Measurements from ENCODE around the gene TAF5L. TPM values are rescaled to one million over a fixed set of nuclear protein-coding genes. Genes with fewer than 3 reads are reported as not detected.
"Not testable (repeated sequence)": the region's sequence is repeated elsewhere in the genome, so short reads cannot be mapped to it uniquely, and the experiment has no call there.

TAF5L gene
- polyA plus RNA-seq, 1 donor, result 17.5 TPM

DNA sequence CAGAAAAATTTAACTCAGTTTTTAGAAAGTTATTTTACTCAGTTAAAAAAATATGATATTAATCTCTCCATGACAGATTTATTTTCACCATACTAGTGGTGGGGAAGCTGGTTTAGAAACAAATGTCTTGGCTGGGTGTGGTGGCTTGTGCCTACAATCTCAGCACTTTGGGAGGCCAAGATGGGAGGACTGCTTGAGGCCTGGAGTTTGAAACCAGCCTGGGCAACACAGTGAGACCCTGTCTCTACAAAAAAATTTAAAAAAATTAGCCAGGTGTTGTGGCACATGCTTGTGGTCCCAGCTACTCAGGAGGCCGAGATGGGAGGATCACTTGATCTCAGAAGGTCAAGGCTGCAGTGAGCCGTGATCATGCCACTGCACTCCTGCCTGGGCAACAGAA lies 17.3 kb downstream of the TAF5L start:
- Histone ChIP-seq H3K4me1 (ENCODE audit: control insufficient read depth, insufficient read depth, low read length) (no peaks in the 10 kb centered on the region), H3K9me3 (ENCODE audit: control insufficient read depth, low read depth, low read length) (no peaks in the 10 kb centered on the region), H3K4me3 (ENCODE audit: low read length) (no peak overlapping the region), H3K27me3 (ENCODE audit: control insufficient read depth, insufficient read depth, low read length) (no peaks in the 10 kb centered on the region), H3K27ac (ENCODE audit: low read length) (no peak overlapping the region), H3K36me3 (ENCODE audit: control insufficient read depth, insufficient read depth, low read length) (peaks cover 80% of the 10 kb centered on the region)
- WGBS (ENCODE audit: insufficient coverage, low lambda C conversion rate), result no CpG with 5 or more reads among the region's 2 CpGs
- no peak for DNase-seq

DNA sequence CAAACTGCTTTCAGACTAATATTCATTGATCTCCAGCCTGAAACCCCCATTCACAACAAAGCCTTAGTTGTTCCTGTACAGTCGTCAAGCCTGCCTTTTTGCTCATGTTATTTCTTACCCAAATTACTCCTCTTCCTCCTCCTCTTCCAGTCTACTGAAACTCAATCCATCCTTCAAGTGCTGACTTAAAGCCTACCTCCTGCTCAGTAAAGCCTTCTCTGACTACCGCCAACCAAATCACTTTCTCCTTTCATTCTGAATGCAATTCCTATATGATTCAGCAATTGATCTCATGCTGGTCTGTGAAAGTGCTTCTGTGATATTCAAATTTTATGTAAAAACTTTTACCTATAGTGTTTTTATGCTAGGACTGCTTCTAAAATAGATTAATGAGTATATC lies 18.6 kb downstream of the TAF5L start:
- Histone ChIP-seq H3K9me3 (ENCODE audit: control insufficient read depth, low read depth, low read length) (no peaks in the 10 kb centered on the region), H3K27ac (ENCODE audit: low read length) (no peak overlapping the region), H3K4me3 (ENCODE audit: low read length) (no peak overlapping the region), H3K36me3 (ENCODE audit: control insufficient read depth, insufficient read depth, low read length) (peaks cover 78% of the 10 kb centered on the region), H3K4me1 (ENCODE audit: control insufficient read depth, insufficient read depth, low read length) (no peaks in the 10 kb centered on the region), H3K27me3 (ENCODE audit: control insufficient read depth, insufficient read depth, low read length) (no peaks in the 10 kb centered on the region)
- no peak for DNase-seq
- 89% methylated on average over 1 of the region's 2 CpGs for WGBS (ENCODE audit: insufficient coverage, low lambda C conversion rate)

DNA sequence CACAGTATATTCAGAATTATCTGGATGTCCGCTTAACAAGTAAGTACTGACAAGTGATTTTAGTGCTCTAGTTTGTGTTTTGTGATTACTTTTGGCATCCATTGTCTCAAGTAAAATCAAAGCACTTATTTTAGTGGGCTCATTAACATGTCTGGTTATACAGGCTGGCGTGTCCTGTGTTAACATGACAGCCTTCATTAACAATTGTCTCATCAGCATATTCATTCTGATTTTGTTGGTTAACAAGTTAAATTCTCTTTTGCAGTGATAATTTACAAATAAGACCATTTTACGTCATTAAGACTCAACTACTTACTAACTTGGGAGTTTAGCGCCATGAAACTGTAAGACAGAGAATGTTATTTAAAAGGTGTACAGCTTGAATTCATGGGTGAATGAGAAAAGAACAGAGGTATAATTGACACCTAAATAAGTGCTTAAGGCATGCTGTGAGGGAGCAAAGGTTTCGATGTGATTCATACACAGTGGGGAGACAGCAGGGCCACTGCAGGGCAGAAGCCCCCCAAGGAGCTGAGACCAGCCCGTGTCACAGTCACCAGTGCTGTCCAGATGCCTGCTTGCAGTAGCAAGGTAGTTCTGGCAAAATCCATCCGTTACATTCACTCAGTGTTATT lies 22.4 kb downstream of the TAF5L start:
- no peak overlapping the region for H3K4me3 ChIP-seq (ENCODE audit: low read length)
- no peaks in the 10 kb centered on the region for H3K27me3 ChIP-seq (ENCODE audit: control insufficient read depth, insufficient read depth, low read length)
- no peak for DNase-seq
- peaks cover 61% of the 10 kb centered on the region for H3K36me3 ChIP-seq (ENCODE audit: control insufficient read depth, insufficient read depth, low read length)
- no peak overlapping the region for H3K27ac ChIP-seq (ENCODE audit: low read length)
- no peaks in the 10 kb centered on the region for H3K4me1 ChIP-seq (ENCODE audit: control insufficient read depth, insufficient read depth, low read length)
- 83% methylated on average over 1 of the region's 7 CpGs for WGBS (ENCODE audit: insufficient coverage, low lambda C conversion rate)
- no peaks in the 10 kb centered on the region for H3K9me3 ChIP-seq (ENCODE audit: control insufficient read depth, low read depth, low read length)

DNA sequence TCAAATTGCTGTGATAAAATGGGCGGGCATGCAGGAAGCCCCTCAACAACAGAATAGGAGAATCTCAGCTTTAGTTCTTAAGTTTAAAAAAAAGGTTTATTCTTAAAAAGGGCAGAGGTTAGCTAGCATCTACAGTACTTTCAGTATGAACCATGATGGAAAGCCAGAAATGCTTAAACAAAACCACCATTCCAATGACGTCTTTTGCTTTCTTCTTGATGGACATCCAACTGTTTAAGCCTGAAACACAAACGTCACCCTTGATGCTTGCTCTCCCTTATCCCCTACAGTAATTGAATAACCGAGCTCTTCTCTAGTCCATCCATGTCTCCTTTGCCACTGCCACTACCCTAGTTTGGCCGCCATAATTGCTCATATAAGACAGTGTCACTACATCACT lies 25.7 kb downstream of the TAF5L start:
- H3K27ac ChIP-seq (ENCODE audit: low read length), result no peak overlapping the region
- peaks cover 46% of the 10 kb centered on the region for H3K36me3 ChIP-seq (ENCODE audit: control insufficient read depth, insufficient read depth, low read length)
- no peaks in the 10 kb centered on the region for H3K4me1 ChIP-seq (ENCODE audit: control insufficient read depth, insufficient read depth, low read length)
- no peak overlapping the region for H3K4me3 ChIP-seq (ENCODE audit: low read length)
- no peaks in the 10 kb centered on the region for H3K27me3 ChIP-seq (ENCODE audit: control insufficient read depth, insufficient read depth, low read length)
- no peaks in the 10 kb centered on the region for H3K9me3 ChIP-seq (ENCODE audit: control insufficient read depth, low read depth, low read length)
- 100% methylated on average over 2 of the region's 5 CpGs for WGBS (ENCODE audit: insufficient coverage, low lambda C conversion rate)
- DNase-seq, result no peak

DNA sequence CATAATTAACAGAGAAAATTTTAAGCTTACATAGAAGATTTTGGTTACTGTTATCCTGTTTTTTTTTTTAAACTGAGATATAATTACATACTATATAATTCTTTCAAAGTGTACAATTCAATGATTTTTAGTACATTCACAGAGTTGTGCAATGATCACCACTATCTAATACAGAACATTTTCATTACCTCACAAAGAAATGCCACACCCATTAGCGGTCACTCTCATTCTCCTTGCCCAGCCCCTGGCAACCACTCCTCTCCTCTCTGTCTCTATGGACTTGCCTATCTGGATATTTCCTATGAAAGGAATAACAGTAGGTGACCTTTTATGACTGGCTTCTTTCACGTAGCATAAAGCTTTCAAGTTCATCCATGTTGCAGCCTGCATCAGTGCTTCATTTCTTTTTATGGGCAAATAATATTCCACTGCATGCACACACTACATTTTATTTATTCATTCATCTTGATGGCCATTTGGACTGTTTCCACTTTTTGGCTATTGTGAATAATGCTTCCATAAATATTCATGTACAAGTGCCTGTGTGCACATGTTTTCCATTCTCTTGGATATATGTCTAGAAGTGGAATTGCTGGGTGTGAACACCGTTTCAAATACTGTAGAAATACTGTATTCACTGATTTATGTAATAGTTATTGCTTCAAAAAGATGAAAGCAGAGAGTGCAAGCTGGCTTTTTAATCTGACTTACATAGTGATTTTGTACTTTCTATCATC lies 26.5 kb downstream of the TAF5L start:
- Histone ChIP-seq H3K36me3 (ENCODE audit: control insufficient read depth, insufficient read depth, low read length) (peaks cover 43% of the 10 kb centered on the region), H3K9me3 (ENCODE audit: control insufficient read depth, low read depth, low read length) (no peaks in the 10 kb centered on the region), H3K27ac (ENCODE audit: low read length) (no peak overlapping the region), H3K4me3 (ENCODE audit: low read length) (no peak overlapping the region), H3K27me3 (ENCODE audit: control insufficient read depth, insufficient read depth, low read length) (no peaks in the 10 kb centered on the region), H3K4me1 (ENCODE audit: control insufficient read depth, insufficient read depth, low read length) (no peaks in the 10 kb centered on the region)
- WGBS (ENCODE audit: insufficient coverage, low lambda C conversion rate), result 100% methylated on average over 1 of the region's 3 CpGs
- no peak for DNase-seq

DNA sequence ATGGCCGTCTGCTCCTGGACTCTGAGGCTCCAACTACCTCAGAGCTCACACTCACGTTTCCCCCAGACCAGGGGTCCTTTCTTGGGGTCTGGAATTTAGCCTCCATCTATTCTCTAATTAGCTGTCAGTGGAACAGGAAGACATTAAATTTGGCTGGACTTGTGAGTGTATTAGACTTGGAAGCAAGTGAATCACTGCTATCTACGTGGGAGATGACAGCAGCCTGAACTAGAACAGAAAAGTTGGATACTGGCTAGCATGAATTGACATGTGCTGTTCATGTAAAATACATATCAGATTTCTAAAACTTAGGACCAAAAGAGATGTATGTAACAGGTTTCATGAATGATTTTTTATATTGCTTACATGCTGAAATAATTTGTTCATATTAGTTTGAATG lies 28.0 kb downstream of the TAF5L start:
- no peak overlapping the region for H3K27ac ChIP-seq (ENCODE audit: low read length)

DNA sequence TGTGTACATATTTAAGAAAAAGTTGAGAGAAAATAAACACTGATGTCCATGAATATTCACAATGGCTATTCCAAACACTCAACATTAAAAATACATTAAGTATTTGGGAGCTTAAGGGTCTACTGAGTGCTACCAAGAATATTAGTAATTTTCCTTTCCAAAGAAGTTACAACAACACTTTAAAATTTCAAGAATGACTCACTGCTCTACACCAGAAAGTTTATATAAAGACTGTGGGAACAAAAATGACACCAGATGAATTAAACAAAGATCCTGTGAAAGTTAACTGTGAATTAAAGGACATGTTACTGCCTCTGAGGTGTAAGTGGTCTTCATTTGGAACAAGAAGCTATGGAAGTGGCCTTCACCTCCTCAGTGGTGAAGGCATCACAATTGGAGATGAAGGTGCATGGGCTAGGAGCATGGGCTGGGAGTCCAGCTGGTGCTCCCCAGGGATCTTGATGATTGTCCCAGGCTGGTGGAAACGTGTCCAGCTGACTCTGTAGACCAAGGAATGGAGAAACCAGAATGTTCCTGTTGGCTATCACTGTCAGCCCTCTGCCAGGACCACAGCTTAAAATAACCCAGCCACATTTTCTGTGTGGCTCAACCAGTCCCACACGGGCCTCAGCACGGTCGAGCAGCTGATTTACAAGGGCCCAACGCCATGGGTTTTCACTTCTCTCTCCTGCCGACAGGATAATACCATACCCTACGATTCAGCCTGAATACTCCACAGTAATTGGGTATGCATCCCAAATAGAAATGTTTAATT lies 28.8 kb downstream of the TAF5L start:
- 100% methylated on average over 2 of the region's 7 CpGs for WGBS (ENCODE audit: insufficient coverage, low lambda C conversion rate)
- Histone ChIP-seq H3K27ac (ENCODE audit: low read length) (no peak overlapping the region), H3K9me3 (ENCODE audit: control insufficient read depth, low read depth, low read length) (no peaks in the 10 kb centered on the region), H3K36me3 (ENCODE audit: control insufficient read depth, insufficient read depth, low read length) (peaks cover 38% of the 10 kb centered on the region), H3K27me3 (ENCODE audit: control insufficient read depth, insufficient read depth, low read length) (no peaks in the 10 kb centered on the region), H3K4me3 (ENCODE audit: low read length) (no peak overlapping the region), H3K4me1 (ENCODE audit: control insufficient read depth, insufficient read depth, low read length) (no peaks in the 10 kb centered on the region)
- DNase-seq, result no peak

More for the DNA sequence above, 28.0 kb downstream of the TAF5L start:
- WGBS (ENCODE audit: insufficient coverage, low lambda C conversion rate), result 56% methylated on average over 1 of the region's 3 CpGs
- Histone ChIP-seq H3K4me3 (ENCODE audit: low read length) (no peak overlapping the region), H3K36me3 (ENCODE audit: control insufficient read depth, insufficient read depth, low read length) (peaks cover 42% of the 10 kb centered on the region), H3K9me3 (ENCODE audit: control insufficient read depth, low read depth, low read length) (no peaks in the 10 kb centered on the region), H3K27me3 (ENCODE audit: control insufficient read depth, insufficient read depth, low read length) (no peaks in the 10 kb centered on the region), H3K4me1 (ENCODE audit: control insufficient read depth, insufficient read depth, low read length) (no peaks in the 10 kb centered on the region)
- no peak for DNase-seq

DNA sequence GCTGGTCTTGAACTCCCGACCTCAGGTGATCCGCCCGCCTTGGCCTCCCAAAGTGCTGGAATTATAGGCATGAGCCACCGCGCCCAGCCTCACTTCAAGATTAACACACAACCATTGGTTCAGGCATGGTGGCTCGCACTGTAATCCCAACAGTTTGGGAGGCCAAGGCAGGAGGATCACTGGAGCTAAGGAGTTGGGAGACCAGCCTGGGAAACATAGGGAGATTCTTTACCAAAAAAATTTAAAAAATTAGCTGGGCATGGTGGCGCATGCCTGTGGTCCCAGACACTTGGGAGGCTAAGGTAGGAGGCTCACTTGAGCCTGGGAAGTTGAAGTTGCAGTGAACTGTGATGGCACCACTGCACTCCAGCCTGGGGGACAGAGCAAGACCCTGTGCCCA lies 30.0 kb downstream of the TAF5L start:
- not testable (repeated sequence) for H3K27ac ChIP-seq (ENCODE audit: low read length); H3K4me1 ChIP-seq (ENCODE audit: control insufficient read depth, insufficient read depth, low read length); DNase-seq; H3K27me3 ChIP-seq (ENCODE audit: control insufficient read depth, insufficient read depth, low read length); H3K4me3 ChIP-seq (ENCODE audit: low read length); H3K9me3 ChIP-seq (ENCODE audit: control insufficient read depth, low read depth, low read length)
- peaks cover 29% of the 10 kb centered on the region for H3K36me3 ChIP-seq (ENCODE audit: control insufficient read depth, insufficient read depth, low read length)
- WGBS (ENCODE audit: insufficient coverage, low lambda C conversion rate), result no CpG with 5 or more reads among the region's 7 CpGs

DNA sequence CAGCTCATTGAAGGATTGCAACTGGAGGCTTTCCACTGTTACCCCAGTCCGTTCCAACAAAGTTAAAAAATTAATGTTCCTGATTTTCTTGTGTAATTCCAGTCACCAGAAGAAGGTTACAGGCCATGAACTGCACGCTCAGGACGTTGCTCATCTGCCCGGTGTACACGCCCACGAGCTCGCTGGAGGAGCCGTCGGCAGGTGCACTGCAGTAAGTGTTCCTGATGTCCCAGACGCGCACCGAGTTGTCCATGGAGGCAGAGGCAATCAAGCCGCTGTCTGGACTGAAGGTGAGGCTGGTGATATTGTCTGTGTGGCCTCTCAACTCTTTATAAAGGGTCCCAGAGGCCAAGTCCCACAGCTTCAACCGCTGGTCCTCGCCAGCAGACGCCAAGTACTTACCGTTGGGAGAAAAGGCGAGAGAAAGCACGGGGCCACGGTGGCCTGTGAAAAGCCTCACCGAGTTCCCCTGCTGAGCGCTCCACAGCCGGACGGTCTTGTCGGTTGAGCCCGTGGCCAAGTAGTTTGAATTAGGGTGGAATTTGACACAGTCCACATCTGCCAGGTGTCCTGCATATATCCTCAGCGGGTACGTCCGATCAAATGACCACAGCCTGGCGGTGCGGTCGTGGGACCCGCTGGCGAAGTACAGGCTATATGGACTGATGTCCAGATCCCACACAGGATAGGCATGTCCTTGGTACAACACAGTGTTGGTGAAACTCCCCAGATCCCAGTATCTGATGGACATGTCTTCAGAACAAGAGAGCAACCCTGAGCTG lies 31.5 kb downstream of the TAF5L start:
- H3K9me3 ChIP-seq (ENCODE audit: control insufficient read depth, low read depth, low read length), result no peaks in the 10 kb centered on the region
- no CpG with 5 or more reads among the region's 34 CpGs for WGBS (ENCODE audit: insufficient coverage, low lambda C conversion rate)
- no peaks in the 10 kb centered on the region for H3K27me3 ChIP-seq (ENCODE audit: control insufficient read depth, insufficient read depth, low read length)
- H3K4me3 ChIP-seq (ENCODE audit: low read length), result no peak overlapping the region
- no peaks in the 10 kb centered on the region for H3K4me1 ChIP-seq (ENCODE audit: control insufficient read depth, insufficient read depth, low read length)
- DNase-seq, result no peak
- peaks cover 20% of the 10 kb centered on the region for H3K36me3 ChIP-seq (ENCODE audit: control insufficient read depth, insufficient read depth, low read length)
- H3K27ac ChIP-seq (ENCODE audit: low read length), result no peak overlapping the region

DNA sequence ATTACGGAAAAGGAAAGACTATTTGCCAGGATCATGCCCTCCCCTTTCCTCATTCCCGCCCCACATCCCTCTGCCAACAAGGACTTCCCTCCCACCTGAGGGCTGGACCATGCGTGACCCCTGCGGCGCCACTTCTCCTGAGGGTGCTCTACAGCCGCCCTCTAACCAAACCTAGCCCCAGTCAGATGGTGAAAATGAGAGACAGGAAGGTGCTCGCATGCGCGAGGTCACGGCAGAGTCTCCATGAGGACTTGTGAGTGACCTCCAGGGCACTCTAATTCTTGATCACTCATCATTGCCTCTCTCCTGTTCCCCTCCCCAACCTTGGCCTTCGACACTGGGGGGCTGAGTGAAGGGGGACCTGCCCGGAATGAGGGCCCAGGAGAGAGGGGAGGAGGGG lies 32.1 kb downstream of the TAF5L start:
- WGBS (ENCODE audit: insufficient coverage, low lambda C conversion rate), result no CpG with 5 or more reads among the region's 12 CpGs
- Histone ChIP-seq H3K27ac (ENCODE audit: low read length) (no peak overlapping the region), H3K36me3 (ENCODE audit: control insufficient read depth, insufficient read depth, low read length) (peaks cover 20% of the 10 kb centered on the region), H3K9me3 (ENCODE audit: control insufficient read depth, low read depth, low read length) (no peaks in the 10 kb centered on the region), H3K4me1 (ENCODE audit: control insufficient read depth, insufficient read depth, low read length) (no peaks in the 10 kb centered on the region), H3K4me3 (ENCODE audit: low read length) (no peak overlapping the region), H3K27me3 (ENCODE audit: control insufficient read depth, insufficient read depth, low read length) (no peaks in the 10 kb centered on the region)
- DNase-seq, result no peak

All from large intestine (tissue), 3 donors.